ENCODE data around the gene HOXD10. TPM values are rescaled to one million over a fixed set of nuclear protein-coding genes. Genes with fewer than 3 reads are reported as not detected.
A peak's percentile ranks its signal among the peaks of the same experiment; 100 is the strongest.

Gene HOXD10
- total and polyA plus RNA-seq, 9 donors: 0.38 to 8.1 (median 1.1) TPM

- intact Hi-C loops (cut with DNase I): no loop called here
- no peak for TF ChIP-seq CTCF (IDR thresholded peaks at IDR 0.05)
- no peak for TF ChIP-seq EP300 (IDR thresholded peaks at IDR 0.05)
- no peak for TF ChIP-seq POLR2A (IDR thresholded peaks at IDR 0.05)
- Histone ChIP-seq H3K36me3 (no peaks in the 10 kb centered on the region), H3K9me3 (peaks cover 0 to 4% of the 10 kb centered on the region in 2 donors), H3K4me3 (peak overlapping the region; percentile 30), H3K27ac (no peak overlapping the region), H3K27me3 (no peaks in the 10 kb centered on the region), H3K4me1 (ENCODE audit: insufficient read depth) (peaks cover under 1% of the 10 kb centered on the region)
- WGBS, 3 donors: 62 to 69% (median 66%) methylated on average over 50 of the region's 50 CpGs
- peak in 1 of 5 donors; percentile 62 for DNase-seq
These were observed 43.8 kb downstream of the HOXD10 start for GRCh38 chr2:176160251-176160985.

- TF ChIP-seq CTCF (IDR thresholded peaks at IDR 0.05): no peak
- no peak for TF ChIP-seq EP300 (IDR thresholded peaks at IDR 0.05)
- TF ChIP-seq POLR2A (IDR thresholded peaks at IDR 0.05): no peak
- intact Hi-C loops (cut with DNase I): no loop called here
These were observed 44.6 kb downstream of the HOXD10 start for GRCh38 chr2:176160986-176161824.

GRCh38 chr2:176161825-176162626 is 45.4 kb downstream of the HOXD10 start:
- H3K27ac ChIP-seq: no peak overlapping the region
- DNase-seq: no peak
- peak overlapping the region; percentile 27 for H3K4me3 ChIP-seq
- H3K4me1 ChIP-seq (ENCODE audit: insufficient read depth): peaks cover 3% of the 10 kb centered on the region
- H3K36me3 ChIP-seq: no peaks in the 10 kb centered on the region
- no peak for TF ChIP-seq CTCF (IDR thresholded peaks at IDR 0.05)
- WGBS, 3 donors: 60 to 76% (median 63%) methylated on average over 22 of the region's 22 CpGs
- no peaks in the 10 kb centered on the region for H3K27me3 ChIP-seq
- peaks cover 0 to 4% of the 10 kb centered on the region in 2 donors for H3K9me3 ChIP-seq
- intact Hi-C loops (cut with DNase I): no loop called here

More at GRCh38 chr2:176160986-176161824, 44.6 kb downstream of the HOXD10 start:
- DNase-seq: no peak
- H3K4me3 ChIP-seq: peak overlapping the region; percentile 30
- no peaks in the 10 kb centered on the region for H3K27me3 ChIP-seq
- no peak overlapping the region for H3K27ac ChIP-seq
- no peaks in the 10 kb centered on the region for H3K36me3 ChIP-seq
- H3K9me3 ChIP-seq: peaks cover 0 to 4% of the 10 kb centered on the region in 2 donors
- 80 to 92% (median 82%) methylated on average over 22 of the region's 22 CpGs for WGBS, 3 donors
- peaks cover 3% of the 10 kb centered on the region for H3K4me1 ChIP-seq (ENCODE audit: insufficient read depth)

Data from ovary (tissue), 9 donors.